Thoracic aorta (tissue), 2 donors: ENCODE measurements around the gene LRCOL1. TPM values are rescaled to one million over a fixed set of nuclear protein-coding genes. Genes with fewer than 3 reads are reported as not detected.
A peak's percentile ranks its signal among the peaks of the same experiment; 100 is the strongest.

Experiments
- ATAC-seq: fragments of 150-250 bp; one replicate; pipeline ENCODE4 v1.8.0; 2017; ENCODE audit warnings: low read depth; ENCODE audit not compliant: insufficient number of reproducible peaks, low FRiP score
- DNase-seq: peaks from one replicate; pipeline ENCODE4 v3.0.0-alpha.2; 2020; ENCODE audit warnings: low spot score
- H3K27ac ChIP-seq, 2 donors: fragments of 200-600 bp; sonication (generic); 1 replicate in 1 of 2; 2 replicates in 1 of 2; pipeline ENCODE4 v1.5.1; 2016; ENCODE audit warnings: mild to moderate bottlenecking in 2 of 2, moderate library complexity in 2 of 2
- H3K27me3 ChIP-seq: fragments of 200-600 bp; sonication (generic); replicated peaks from 2 replicates; pipeline ENCODE4 v1.6.0; 2016; ENCODE audit warnings: mild to moderate bottlenecking; ENCODE audit not compliant: insufficient read depth
- H3K36me3 ChIP-seq: fragments of 200-600 bp; sonication (generic); one replicate; pipeline ENCODE4 v1.5.1; 2016
- H3K4me1 ChIP-seq, 2 donors: fragments of 200-600 bp; sonication (generic); 1 replicate in 1 of 2; 2 replicates in 1 of 2; pipeline versions ENCODE4 v1.5.1 to v1.6.0; 2016; ENCODE audit warnings: low read depth in 2 of 2, mild to moderate bottlenecking in 1 of 2; ENCODE audit not compliant: control insufficient read depth in 1 of 2
- H3K4me3 ChIP-seq: fragments of 200-600 bp; sonication (generic); 2 replicates; pipeline ENCODE4 v1.5.1; 2016; ENCODE audit warnings: mild to moderate bottlenecking
- H3K9me3 ChIP-seq: fragments of 200-600 bp; sonication (generic); 2 replicates; pipeline ENCODE4 v1.5.1; 2016
- total RNA-seq, 2 donors: library from RNA; depleted of rRNA; stranded (reverse); fragments of >200 nt; gene quantifications; one replicate each; pipeline versions ENCODE4 v1.1.0 to v1.2.3, GENCODE V29; 2016
- TF ChIP-seq, protein P1 (sequence below): fragments of 200-600 bp; sonication (generic); IDR thresholded peaks from one replicate; pipeline ENCODE4 v1.5.1; 2019; ENCODE audit warnings: antibody characterized with exemption

LRCOL1 gene
- total RNA-seq, 2 donors from 2014 or later: not detected

- no peaks in the 10 kb centered on the region for H3K27me3 ChIP-seq
- ATAC-seq (no peak), DNase-seq (no peak)
- H3K9me3 ChIP-seq: no peaks in the 10 kb centered on the region
- peaks cover 0 to 18% of the 10 kb centered on the region in 2 donors for H3K4me1 ChIP-seq
- no peak overlapping the region for H3K4me3 ChIP-seq
- no peak overlapping the region for H3K27ac ChIP-seq
- no peaks in the 10 kb centered on the region for H3K36me3 ChIP-seq
- TF ChIP-seq, protein P1, sequence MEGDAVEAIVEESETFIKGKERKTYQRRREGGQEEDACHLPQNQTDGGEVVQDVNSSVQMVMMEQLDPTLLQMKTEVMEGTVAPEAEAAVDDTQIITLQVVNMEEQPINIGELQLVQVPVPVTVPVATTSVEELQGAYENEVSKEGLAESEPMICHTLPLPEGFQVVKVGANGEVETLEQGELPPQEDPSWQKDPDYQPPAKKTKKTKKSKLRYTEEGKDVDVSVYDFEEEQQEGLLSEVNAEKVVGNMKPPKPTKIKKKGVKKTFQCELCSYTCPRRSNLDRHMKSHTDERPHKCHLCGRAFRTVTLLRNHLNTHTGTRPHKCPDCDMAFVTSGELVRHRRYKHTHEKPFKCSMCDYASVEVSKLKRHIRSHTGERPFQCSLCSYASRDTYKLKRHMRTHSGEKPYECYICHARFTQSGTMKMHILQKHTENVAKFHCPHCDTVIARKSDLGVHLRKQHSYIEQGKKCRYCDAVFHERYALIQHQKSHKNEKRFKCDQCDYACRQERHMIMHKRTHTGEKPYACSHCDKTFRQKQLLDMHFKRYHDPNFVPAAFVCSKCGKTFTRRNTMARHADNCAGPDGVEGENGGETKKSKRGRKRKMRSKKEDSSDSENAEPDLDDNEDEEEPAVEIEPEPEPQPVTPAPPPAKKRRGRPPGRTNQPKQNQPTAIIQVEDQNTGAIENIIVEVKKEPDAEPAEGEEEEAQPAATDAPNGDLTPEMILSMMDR: no peak
These were observed 4.5 kb downstream of the LRCOL1 start for GRCh38 chr12:132605892-132606291.

DNA sequence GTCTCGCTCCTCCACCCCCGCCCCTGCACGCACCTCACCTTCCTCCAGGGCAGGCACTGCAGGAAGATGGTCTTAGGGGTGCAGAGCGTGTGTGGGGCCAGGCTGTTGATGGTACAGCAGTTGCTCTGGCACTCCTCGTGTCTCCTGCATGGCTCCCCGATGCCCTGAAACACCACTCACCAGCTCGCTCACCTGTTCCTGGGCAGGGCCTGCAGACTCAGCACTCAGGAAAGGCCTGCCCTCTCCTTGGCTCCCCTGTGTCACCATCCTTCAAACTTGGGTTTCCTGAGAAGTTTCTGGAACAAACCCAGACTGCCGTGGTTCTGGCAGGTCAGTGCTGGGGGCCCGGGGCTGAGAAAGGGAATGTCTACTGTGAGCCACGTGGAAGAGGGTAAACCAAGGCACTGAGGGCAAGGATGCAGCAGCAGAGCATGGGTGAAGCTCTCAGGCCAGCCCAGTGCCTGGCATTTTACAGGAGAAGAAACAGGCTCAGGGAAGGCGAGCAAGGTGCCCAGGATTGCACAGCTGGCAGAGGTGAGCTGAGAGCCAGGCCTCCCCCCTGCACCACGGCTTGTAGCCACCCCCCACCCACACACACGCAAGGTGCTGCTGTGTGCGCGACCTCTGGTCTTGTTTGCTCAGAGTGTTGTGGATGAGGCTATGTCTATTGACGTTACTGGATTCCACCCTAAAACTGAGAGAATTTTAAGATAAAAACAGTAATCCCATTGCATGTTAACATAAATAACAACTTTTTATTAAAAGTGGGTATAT is 5.5 kb downstream of the LRCOL1 start:
- Histone ChIP-seq H3K36me3 (no peaks in the 10 kb centered on the region), H3K9me3 (no peaks in the 10 kb centered on the region), H3K27ac (no peak overlapping the region), H3K27me3 (no peaks in the 10 kb centered on the region), H3K4me3 (no peak overlapping the region), H3K4me1 (peaks cover 0 to 16% of the 10 kb centered on the region in 2 donors)
- TF ChIP-seq, protein P1: no peak
- ATAC-seq: no peak
- DNase-seq: no peak

- no peak overlapping the region for H3K27ac ChIP-seq
These were observed 6.2 kb downstream of the LRCOL1 start for GRCh38 chr12:132604151-132604618.

DNA sequence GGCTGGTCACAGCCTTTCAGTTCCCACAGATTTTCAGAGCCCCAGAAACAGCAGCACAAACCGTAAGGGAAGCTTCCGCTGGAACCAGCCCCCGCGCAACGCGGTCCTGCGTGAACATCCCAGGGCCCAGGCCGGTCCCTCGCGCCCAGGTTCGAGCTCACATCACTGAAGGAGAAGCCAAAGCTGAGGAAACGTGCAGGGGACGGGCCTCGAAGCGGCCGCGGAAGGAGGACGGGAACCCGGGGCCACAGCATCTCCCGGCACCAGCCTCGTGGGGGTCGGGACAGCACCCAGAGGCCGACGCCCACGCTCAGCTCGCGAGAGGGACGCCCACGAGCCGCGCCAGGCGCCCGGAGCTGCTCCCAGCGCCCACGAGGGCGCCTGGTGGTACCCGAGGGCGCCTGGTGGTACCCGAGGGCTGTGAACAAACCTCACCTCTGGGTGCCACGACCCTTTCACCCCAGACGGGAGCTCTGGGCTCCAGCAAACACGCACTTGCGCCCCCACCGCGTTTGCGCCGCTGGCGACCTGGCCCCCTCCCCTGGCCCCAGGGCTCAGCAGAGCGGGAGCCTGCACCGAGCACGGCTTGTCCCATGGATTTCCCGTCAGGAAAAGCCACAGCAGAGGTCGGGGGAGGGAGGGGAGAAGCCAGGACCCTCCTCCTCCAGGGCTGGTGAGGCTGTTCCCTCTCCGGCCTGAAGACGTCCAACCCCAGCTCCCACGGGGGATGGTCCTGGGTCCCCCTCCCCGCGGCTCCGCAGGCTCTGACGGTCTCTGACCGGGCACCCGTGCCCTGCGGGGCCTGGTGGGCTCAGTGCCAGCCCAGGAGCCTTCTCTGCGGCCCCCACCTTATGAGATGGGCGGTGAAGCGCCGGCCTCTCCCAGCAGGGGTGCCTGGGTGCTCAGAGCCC is 6.9 kb downstream of the LRCOL1 start:
- no peak for DNase-seq
- TF ChIP-seq, protein P1: no peak
- H3K4me3 ChIP-seq: peak overlapping the region; percentile 33

More at GRCh38 chr12:132604151-132604618, 6.2 kb downstream of the LRCOL1 start:
- Histone ChIP-seq H3K4me3 (peak overlapping the region; percentile 33), H3K27me3 (no peaks in the 10 kb centered on the region), H3K9me3 (no peaks in the 10 kb centered on the region), H3K4me1 (peaks cover 0 to 16% of the 10 kb centered on the region in 2 donors), H3K36me3 (no peaks in the 10 kb centered on the region)
- ATAC-seq: no peak
- TF ChIP-seq, protein P1: no peak
- DNase-seq: no peak

More for the DNA sequence above, 6.9 kb downstream of the LRCOL1 start:
- Histone ChIP-seq H3K27ac (no peak overlapping the region), H3K4me1 (peaks cover 0 to 16% of the 10 kb centered on the region in 2 donors), H3K9me3 (no peaks in the 10 kb centered on the region), H3K36me3 (no peaks in the 10 kb centered on the region), H3K27me3 (no peaks in the 10 kb centered on the region)
- ATAC-seq: no peak
